GM21576 (cell line): ENCODE measurements around the gene MASTL.
A peak's percentile ranks its signal among the peaks of the same experiment; 100 is the strongest.
"Not testable (repeated sequence)": the region's sequence is repeated elsewhere in the genome, so short reads cannot be mapped to it uniquely, and the experiment has no call there.

Experiments used
- ATAC-seq: cut with Tn5 transposase; IDR thresholded peaks from one replicate; pipeline ENCODE4 v1.9.1; 2021; ENCODE audit warnings: mild to moderate bottlenecking, moderate library complexity; ENCODE audit not compliant: unreplicated experiment

MASTL gene

GRCh38 chr10:27155066-27155754 is at the start of gene MASTL:
TSS of gene MASTL (plus strand) at chr10:27155352. CDS start at chr10:27155427, 75 bp downstream.
- peak; percentile 71 for ATAC-seq

GRCh38 chr10:27108165-27108564 is 47.0 kb upstream of the MASTL start:
- ATAC-seq: no peak

- ATAC-seq: no peak
Measured at GRCh38 chr10:27134371-27134770, 20.8 kb upstream of the MASTL start.

- ATAC-seq: no peak
Measured at GRCh38 chr10:27138277-27138676, 16.9 kb upstream of the MASTL start.

GRCh38 chr10:27143686-27144085 is 11.5 kb upstream of the MASTL start:
- no peak for ATAC-seq

- ATAC-seq: no peak
Measured at GRCh38 chr10:27145937-27146336, 9.2 kb upstream of the MASTL start.

GRCh38 chr10:27147701-27148100 is 7.5 kb upstream of the MASTL start:
- no peak for ATAC-seq

GRCh38 chr10:27150261-27150660 is 4.9 kb upstream of the MASTL start:
- ATAC-seq: no peak

GRCh38 chr10:27152687-27153086 is 2.5 kb upstream of the MASTL start:
- ATAC-seq: no peak

GRCh38 chr10:27153329-27153728 is 1.8 kb upstream of the MASTL start:
- no peak for ATAC-seq

GRCh38 chr10:27153845-27154193 is 1.3 kb upstream of the MASTL start:
- ATAC-seq: peak; percentile 2

GRCh38 chr10:27156566-27156965 is 1.4 kb downstream of the MASTL start:
- ATAC-seq: not testable (repeated sequence)

GRCh38 chr10:27157150-27157549 is 2.0 kb downstream of the MASTL start:
- no peak for ATAC-seq

GRCh38 chr10:27158421-27158820 is 3.3 kb downstream of the MASTL start:
- no peak for ATAC-seq

GRCh38 chr10:27169849-27170248 is 14.7 kb downstream of the MASTL start:
- no peak for ATAC-seq

GRCh38 chr10:27188259-27188658 is 33.1 kb downstream of the MASTL start:
- ATAC-seq: no peak

- no peak for ATAC-seq
Measured at GRCh38 chr10:27188897-27189296, 33.7 kb downstream of the MASTL start.

GRCh38 chr10:27190508-27190907 is 35.4 kb downstream of the MASTL start:
- ATAC-seq: no peak

- no peak for ATAC-seq
Measured at GRCh38 chr10:27192284-27192683, 37.1 kb downstream of the MASTL start.

GRCh38 chr10:27197980-27198620 is 42.9 kb downstream of the MASTL start:
- ATAC-seq: no peak

GRCh38 chr10:27203806-27204205 is 48.7 kb downstream of the MASTL start:
- no peak for ATAC-seq

- ATAC-seq: no peak
Measured at GRCh38 chr10:27207350-27207749, 52.2 kb downstream of the MASTL start.

- ATAC-seq: no peak
Measured at GRCh38 chr10:27223964-27224363, 68.8 kb downstream of the MASTL start.
